Tibial nerve (tissue), 4 donors: ENCODE measurements around the gene ABCA4. TPM values are rescaled to one million over a fixed set of nuclear protein-coding genes. Genes with fewer than 3 reads are reported as not detected.

ENCODE experiments used
- DNase-seq, 2 donors: peaks; one replicate each; pipeline ENCODE4 v3.0.0-alpha.2; 2019; ENCODE audit warnings: low spot score in 2 of 2
- H3K27ac ChIP-seq, 4 donors: fragments of 200-600 bp; sonication (generic) in 3 of 4; one replicate each; pipeline ENCODE4 v1.5.1; 2017 to 2019; ENCODE audit warnings: mild to moderate bottlenecking in 1 of 4
- H3K27me3 ChIP-seq, 2 donors: fragments of 200-600 bp; sonication (generic) in 1 of 2; one replicate each; pipeline versions ENCODE4 v1.5.1 to v1.6.0; 2017 to 2019
- H3K36me3 ChIP-seq, 3 donors: fragments of 200-600 bp; sonication (generic); one replicate each; pipeline ENCODE4 v1.5.1; 2018 to 2019
- H3K4me1 ChIP-seq, 4 donors: fragments of 200-600 bp; sonication (generic) in 3 of 4; one replicate each; pipeline ENCODE4 v1.5.1; 2017 to 2019
- H3K4me3 ChIP-seq, 4 donors: fragments of 200-600 bp; sonication (generic) in 3 of 4; one replicate each; pipeline ENCODE4 v1.5.1; 2017 to 2019; ENCODE audit warnings: mild to moderate bottlenecking in 1 of 4, moderate library complexity in 1 of 4
- H3K9me3 ChIP-seq, 4 donors: fragments of 200-600 bp; sonication (generic) in 3 of 4; one replicate each; pipeline ENCODE4 v1.5.1; 2017 to 2019
- CTCF ChIP-seq, 5 experiments: fragments of 200-600 bp in 3 of 5; fragments of 450-650 bp in 2 of 5; sonication (generic) in 3 of 5; IDR thresholded peaks; one replicate each; pipeline ENCODE4 v1.5.1; 2016 to 2019; ENCODE audit warnings: antibody characterized with exemption in 5 of 5, mild to moderate bottlenecking in 3 of 5, moderate library complexity in 2 of 5
- EP300 ChIP-seq, 2 donors: sonication (generic); formaldehyde crosslinking; IDR thresholded peaks; one replicate each; pipeline ENCODE4 v1.6.1; 2017; ENCODE audit warnings: antibody characterized with exemption in 2 of 2, mild to moderate bottlenecking in 1 of 2
- POLR2A ChIP-seq, 2 donors: fragments of 450-650 bp; IDR thresholded peaks; one replicate each; pipeline ENCODE4 v1.6.1; 2017; ENCODE audit warnings: antibody characterized with exemption in 2 of 2, mild to moderate bottlenecking in 2 of 2, moderate library complexity in 2 of 2
- WGBS, 2 donors: methylation state at CpG; one replicate each; pipeline ENCODE4 v1.1.5; 2018; 5-methylcytosine and 5-hydroxymethylcytosine counted together
- total RNA-seq, 4 donors: library from RNA; depleted of rRNA; stranded (reverse); fragments of >200 nt; gene quantifications; one replicate each; pipeline ENCODE4 v1.1.0, GENCODE V29; 2016

Gene ABCA4
- total RNA-seq, 4 donors from 2014 or later, result 0.20 to 0.21 TPM; not detected in 2

- no peaks in the 10 kb centered on the region for H3K9me3 ChIP-seq
- H3K27ac ChIP-seq, result no peak overlapping the region
- no peaks in the 10 kb centered on the region for H3K27me3 ChIP-seq
- no peak overlapping the region for H3K4me3 ChIP-seq
- peaks cover 0 to 19% (median 10%) of the 10 kb centered on the region in 4 donors for H3K4me1 ChIP-seq
- H3K36me3 ChIP-seq, result no peaks in the 10 kb centered on the region
- no peak for DNase-seq
- 62 to 82% methylated on average over 2 of the region's 2 CpGs for whole genome bisulfite sequencing, 2 donors
- no peak for TF ChIP-seq CTCF (IDR thresholded peaks at IDR 0.05)
- TF ChIP-seq EP300 (IDR thresholded peaks at IDR 0.05), result no peak
- TF ChIP-seq POLR2A (IDR thresholded peaks at IDR 0.05), result no peak
Observed at GRCh38 chr1:94071976-94072375, 49.0 kb downstream of the ABCA4 start.

GRCh38 chr1:94071391-94071790 is 49.6 kb downstream of the ABCA4 start:
- Histone ChIP-seq H3K27me3 (no peaks in the 10 kb centered on the region), H3K4me3 (no peak overlapping the region), H3K36me3 (no peaks in the 10 kb centered on the region), H3K27ac (no peak overlapping the region), H3K9me3 (no peaks in the 10 kb centered on the region), H3K4me1 (peaks cover 0 to 19% (median 10%) of the 10 kb centered on the region in 4 donors)
- 56 to 74% methylated on average over 1 of the region's 1 CpG for WGBS, 2 donors
- no peak for DNase-seq
- no peak for TF ChIP-seq POLR2A (IDR thresholded peaks at IDR 0.05)
- no peak for TF ChIP-seq EP300 (IDR thresholded peaks at IDR 0.05)
- TF ChIP-seq CTCF (IDR thresholded peaks at IDR 0.05), result no peak

- DNase-seq, result no peak
- WGBS, 2 donors, result 89 to 92% methylated on average over 3 of the region's 3 CpGs
- Histone ChIP-seq H3K27me3 (no peaks in the 10 kb centered on the region), H3K4me3 (no peak overlapping the region), H3K4me1 (peaks cover 0 to 19% (median 10%) of the 10 kb centered on the region in 4 donors), H3K36me3 (no peaks in the 10 kb centered on the region), H3K9me3 (no peaks in the 10 kb centered on the region), H3K27ac (no peak overlapping the region)
- TF ChIP-seq POLR2A (IDR thresholded peaks at IDR 0.05) (no peak), CTCF (IDR thresholded peaks at IDR 0.05) (no peak), EP300 (IDR thresholded peaks at IDR 0.05) (no peak)
Observed at GRCh38 chr1:94070865-94071264, 50.1 kb downstream of the ABCA4 start.

GRCh38 chr1:94069919-94070285 is 51.0 kb downstream of the ABCA4 start:
- WGBS, 2 donors, result 63 to 95% methylated on average over 2 of the region's 2 CpGs
- H3K27ac ChIP-seq, result peak overlapping the region in 1 of 4 donors; percentile 37
- H3K4me1 ChIP-seq, result peaks cover 0 to 19% (median 10%) of the 10 kb centered on the region in 4 donors
- no peaks in the 10 kb centered on the region for H3K27me3 ChIP-seq
- H3K36me3 ChIP-seq, result no peaks in the 10 kb centered on the region
- H3K9me3 ChIP-seq, result no peaks in the 10 kb centered on the region
- TF ChIP-seq POLR2A (IDR thresholded peaks at IDR 0.05) (no peak), CTCF (IDR thresholded peaks at IDR 0.05) (no peak), EP300 (IDR thresholded peaks at IDR 0.05) (no peak)
- H3K4me3 ChIP-seq, result no peak overlapping the region
- DNase-seq, result no peak

- Histone ChIP-seq H3K4me3 (no peak overlapping the region), H3K9me3 (no peaks in the 10 kb centered on the region), H3K36me3 (no peaks in the 10 kb centered on the region), H3K4me1 (peaks cover 0 to 21% (median 10%) of the 10 kb centered on the region in 4 donors), H3K27ac (peak overlapping the region in 2 of 4 donors; percentile 37 to 56), H3K27me3 (no peaks in the 10 kb centered on the region)
- WGBS, 2 donors, result 59 to 61% methylated on average over 16 of the region's 16 CpGs
- TF ChIP-seq POLR2A (IDR thresholded peaks at IDR 0.05), result no peak
- no peak for TF ChIP-seq EP300 (IDR thresholded peaks at IDR 0.05)
- no peak for TF ChIP-seq CTCF (IDR thresholded peaks at IDR 0.05)
- no peak for DNase-seq
Observed at GRCh38 chr1:94068999-94069918, 51.7 kb downstream of the ABCA4 start.
